Epithelial cell of esophagus (primary cell): ENCODE data around the gene NKX1-1.
"Not testable (repeated sequence)": the region's sequence is repeated elsewhere in the genome, so short reads cannot be mapped to it uniquely, and the experiment has no call there.

Experiments used
- DNase-seq: peaks from one replicate; pipeline ENCODE4 v3.0.0; 2010; ENCODE audit warnings: low read depth
- H3K4me3 ChIP-seq: 2 replicates; pipeline ENCODE4 v1.5.1; 2011; ENCODE audit warnings: mild to moderate bottlenecking, low read length, control low read depth
- CTCF ChIP-seq: IDR thresholded peaks from 2 replicates; pipeline ENCODE4 v1.5.1; 2011; ENCODE audit warnings: low read depth, mild to moderate bottlenecking, low read length, control low read depth, inconsistent platforms; ENCODE audit not compliant: insufficient read depth; ENCODE audit errors: missing control alignments

The NKX1-1 gene

DNA sequence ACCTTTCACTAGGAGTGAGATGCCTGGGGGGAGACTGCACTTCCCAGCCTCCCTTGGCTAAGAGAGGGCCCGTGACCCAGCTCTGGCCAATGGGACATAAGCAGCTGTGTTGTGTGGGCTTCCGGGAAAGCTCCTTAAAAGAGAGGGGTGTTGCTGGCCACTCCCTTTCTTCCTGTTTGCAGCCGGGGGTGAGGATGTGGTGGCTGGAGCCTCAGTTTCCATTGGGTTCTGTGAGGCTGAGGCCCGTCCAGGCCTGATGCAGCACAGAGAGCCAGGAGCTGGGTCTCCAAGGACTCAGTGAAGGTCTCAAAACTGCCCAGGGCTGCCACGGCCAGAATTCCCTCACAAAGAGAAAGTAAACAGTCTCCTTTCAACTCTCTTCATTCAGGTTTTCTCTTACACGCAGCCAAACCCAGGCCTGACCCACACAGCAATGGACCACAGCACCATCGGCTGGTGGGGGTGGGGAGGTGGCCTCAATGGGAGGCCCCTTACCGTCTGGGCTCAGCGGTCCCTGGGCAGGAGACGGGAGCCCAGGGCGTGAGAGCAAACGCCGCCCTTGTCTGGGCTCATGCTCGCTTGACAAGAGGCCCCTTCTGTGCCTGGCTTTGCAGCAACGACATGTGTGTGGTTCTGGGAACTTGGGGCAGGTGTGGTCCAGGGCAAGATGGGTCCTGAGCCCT lies 6.6 kb downstream of the NKX1-1 start:
- no peak for TF ChIP-seq CTCF
- no peak for DNase-seq
- no peak overlapping the region for H3K4me3 ChIP-seq

- no peak for DNase-seq
- no peak for TF ChIP-seq CTCF
- H3K4me3 ChIP-seq, result no peak overlapping the region
Observed at GRCh38 chr4:1398681-1399507, 7.3 kb downstream of the NKX1-1 start.

DNA sequence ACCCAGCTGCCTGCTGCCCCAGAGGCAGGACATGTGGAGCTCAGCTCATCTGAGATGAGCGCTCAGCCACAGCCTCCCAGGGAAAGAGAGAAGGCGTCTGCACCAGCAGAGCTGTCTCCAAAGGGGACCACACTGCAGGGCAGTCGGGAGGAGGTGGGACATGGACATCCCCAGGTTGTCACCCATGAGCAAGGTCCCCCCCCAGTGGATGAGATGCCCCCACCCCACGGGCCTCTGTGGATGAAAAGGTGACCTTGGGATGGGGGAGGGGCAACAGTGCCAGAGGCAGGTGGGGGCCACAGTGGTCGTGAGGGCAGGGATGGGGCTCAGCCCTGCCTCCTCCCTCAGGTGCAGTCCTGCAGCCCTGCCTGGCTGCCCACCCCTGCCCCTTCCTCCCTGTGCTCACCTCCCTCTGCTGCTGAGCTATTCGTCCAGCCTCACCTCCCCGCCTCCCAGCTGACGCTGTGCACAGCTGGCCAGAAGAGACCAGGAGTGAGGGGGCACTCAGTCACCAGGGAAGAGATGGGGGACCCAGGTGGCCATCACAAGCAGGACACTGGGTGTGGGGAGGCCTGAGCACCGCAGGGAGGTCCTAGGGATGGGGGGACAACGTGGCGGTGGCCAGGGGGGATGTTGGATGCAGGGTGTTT lies 9.3 kb downstream of the NKX1-1 start:
- TF ChIP-seq CTCF, result no peak
- no peak for DNase-seq
- no peak overlapping the region for H3K4me3 ChIP-seq

GRCh38 chr4:1395941-1396805 lies 10.1 kb downstream of the NKX1-1 start:
- no peak for DNase-seq
- H3K4me3 ChIP-seq, result no peak overlapping the region
- no peak for TF ChIP-seq CTCF

DNA sequence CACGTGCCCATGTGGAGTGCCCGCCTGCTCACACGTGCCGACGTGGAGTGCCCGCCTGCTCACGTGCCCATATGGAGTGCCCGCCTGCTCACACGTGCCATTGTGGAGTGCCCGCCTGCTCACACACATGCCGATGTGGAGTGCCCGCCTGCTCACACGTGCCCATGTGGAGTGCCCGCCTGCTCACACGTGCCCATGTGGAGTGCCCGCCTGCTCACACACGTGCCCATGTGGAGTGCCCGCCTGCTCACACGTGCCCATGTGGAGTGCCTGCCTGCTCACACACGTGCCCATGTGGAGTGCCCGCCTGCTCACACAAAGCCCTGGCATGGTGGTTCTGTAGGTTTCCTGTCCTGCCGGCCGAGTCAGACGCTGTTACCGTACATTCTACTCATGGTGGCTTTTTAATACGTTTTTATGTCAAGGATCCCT lies 10.8 kb downstream of the NKX1-1 start:
- not testable (repeated sequence) for DNase-seq, H3K4me3 ChIP-seq

DNA sequence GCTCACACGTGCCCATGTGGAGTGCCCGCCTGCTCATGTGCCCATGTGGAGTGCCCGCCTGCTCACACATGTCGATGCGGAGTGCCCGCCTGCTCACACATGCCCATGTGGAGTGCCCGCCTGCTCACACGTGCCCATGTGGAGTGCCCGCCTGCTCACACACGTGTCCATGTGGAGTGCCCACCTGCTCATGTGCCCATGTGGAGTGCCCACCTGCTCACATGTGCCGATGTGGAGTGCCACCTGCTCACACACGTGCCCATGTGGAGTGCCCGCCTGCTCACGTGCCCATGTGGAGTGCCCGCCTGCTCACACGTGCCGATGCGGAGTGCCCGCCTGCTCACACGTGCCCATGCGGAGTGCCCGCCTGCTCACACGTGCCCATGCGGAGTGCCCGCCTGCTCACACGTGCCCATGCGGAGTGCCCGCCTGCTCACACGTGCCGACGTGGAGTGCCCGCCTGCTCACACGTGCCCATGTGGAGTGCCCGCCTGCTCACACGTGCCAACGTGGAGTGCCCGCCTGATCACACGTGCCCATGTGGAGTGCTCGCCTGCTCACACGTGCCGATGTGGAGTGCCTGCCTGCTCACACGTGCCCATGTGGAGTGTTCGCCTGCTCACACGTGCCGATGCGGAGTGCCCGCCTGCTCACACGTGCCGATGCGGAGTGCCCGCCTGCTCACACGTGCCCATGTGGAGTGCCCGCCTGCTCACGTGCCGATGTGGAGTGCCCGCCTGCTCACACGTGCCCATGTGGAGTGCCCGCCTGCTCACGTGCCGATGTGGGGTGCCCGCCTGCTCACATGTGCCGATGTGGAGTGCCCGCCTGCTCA lies 11.5 kb downstream of the NKX1-1 start:
- H3K4me3 ChIP-seq, DNase-seq: not testable (repeated sequence)

DNA sequence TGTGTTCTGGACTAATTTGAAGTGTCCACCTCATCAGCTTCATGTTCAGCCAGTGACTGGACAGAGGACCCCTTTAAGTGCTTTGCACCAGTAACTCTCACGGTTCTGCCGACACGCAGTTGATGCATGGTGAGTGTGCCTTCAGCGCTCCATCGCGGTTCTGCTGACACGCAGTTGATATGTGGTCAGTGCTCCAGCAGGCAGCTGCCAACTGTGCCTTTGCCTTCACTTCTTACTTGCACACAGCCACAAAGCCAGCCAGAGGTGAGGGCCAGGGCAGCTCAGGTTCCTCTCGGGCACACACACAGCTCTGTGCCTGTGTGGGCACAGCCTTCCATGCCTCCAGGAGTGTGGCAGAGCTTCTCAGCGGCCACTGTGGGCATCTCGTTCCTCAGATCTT lies 12.4 kb downstream of the NKX1-1 start:
- H3K4me3 ChIP-seq, result no peak overlapping the region
- DNase-seq, result no peak
- no peak for TF ChIP-seq CTCF

DNA sequence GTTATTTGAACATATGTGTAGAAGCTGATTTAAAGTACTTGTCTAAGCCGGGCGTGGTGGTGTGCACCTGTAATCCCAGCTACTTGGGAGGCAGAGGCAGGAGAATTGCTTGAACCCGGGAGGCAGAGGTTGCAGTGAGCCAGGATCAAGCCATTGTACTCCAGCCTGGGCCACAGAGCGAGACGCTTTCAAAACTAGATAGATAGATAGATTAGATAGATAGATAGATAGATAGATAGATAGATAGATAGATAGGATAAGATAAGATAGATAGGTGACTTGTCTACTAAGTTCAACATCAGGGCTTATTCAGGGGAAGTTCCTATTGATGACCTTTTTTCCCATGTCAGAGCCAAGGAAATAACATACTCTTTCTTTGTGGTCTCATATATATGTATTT lies 12.9 kb downstream of the NKX1-1 start:
- not testable (repeated sequence) for H3K4me3 ChIP-seq, DNase-seq
